GM21737 (cell line): ENCODE data around the gene POLE2.
"Not testable (repeated sequence)": the region's sequence is repeated elsewhere in the genome, so short reads cannot be mapped to it uniquely, and the experiment has no call there.

Source experiments
- ATAC-seq: cut with Tn5 transposase; IDR thresholded peaks from one replicate; pipeline ENCODE4 v1.9.1; 2021; ENCODE audit warnings: mild to moderate bottlenecking, moderate library complexity; ENCODE audit not compliant: unreplicated experiment

The POLE2 gene

DNA sequence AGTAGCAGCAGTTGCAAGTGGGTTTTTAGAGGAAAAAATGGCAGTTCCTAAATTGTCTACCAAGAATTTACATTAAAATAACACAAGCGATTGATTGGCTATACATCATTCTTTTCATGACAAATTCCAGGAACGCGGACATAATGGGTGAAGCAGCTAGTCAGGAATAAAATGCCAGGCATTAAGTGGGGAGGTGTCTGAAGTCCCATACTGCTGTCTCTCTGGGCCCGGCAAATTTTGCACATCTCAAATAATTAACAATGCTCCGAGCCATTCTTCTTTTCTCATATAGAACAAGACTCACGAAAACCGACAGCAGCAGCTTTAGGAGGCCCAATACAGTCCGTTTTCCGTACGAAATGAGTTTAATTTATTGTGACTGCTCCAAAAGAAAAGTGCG, 68.3 kb downstream of the POLE2 start:
- ATAC-seq = no peak

- not testable (repeated sequence) for ATAC-seq
These were observed 68.7 kb downstream of the POLE2 start for GRCh38 chr14:49619273-49619672.

GRCh38 chr14:49617852-49618519, 70.0 kb downstream of the POLE2 start:
- no peak for ATAC-seq

DNA sequence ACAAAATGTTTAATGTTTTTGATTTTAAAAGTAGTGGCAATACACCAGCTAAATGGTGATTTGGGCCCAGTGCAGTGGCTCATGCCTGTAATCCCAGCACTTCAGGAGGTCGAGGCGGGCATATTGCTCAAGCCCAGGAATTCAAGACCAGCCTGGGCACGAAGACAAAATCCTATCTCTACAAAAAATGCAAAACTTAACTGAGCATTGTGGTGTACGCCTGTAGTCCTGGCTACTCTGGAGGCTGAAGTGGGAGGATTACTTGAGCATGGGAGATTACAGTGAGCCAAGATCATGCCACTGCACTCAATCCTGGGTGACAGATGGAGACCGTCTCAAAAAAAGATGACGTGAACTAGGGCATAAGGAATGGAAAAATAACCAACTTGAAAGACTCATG, 72.2 kb downstream of the POLE2 start:
- ATAC-seq = no peak

- ATAC-seq = no peak
These were observed 73.8 kb downstream of the POLE2 start for GRCh38 chr14:49614196-49614595.

DNA sequence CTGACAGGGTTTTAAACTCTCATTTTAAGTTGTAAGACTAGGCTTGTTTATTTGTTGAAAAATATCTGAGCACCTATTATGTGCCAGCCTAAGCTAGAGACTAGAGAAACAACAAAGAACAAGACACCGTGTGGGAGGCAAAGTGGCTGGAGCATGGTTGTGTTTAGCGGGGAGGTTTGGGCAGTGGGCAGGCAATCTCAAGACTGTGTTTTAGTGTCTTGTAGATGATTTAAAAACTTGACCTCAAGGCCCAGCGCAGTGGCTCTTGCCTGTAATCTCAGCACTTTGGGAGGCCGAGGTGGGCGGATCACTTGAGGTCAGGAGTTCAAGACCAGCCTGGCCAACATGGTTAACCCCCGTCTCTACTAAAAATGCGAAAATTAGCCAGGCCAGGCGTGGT, 75.3 kb downstream of the POLE2 start:
- ATAC-seq = no peak

DNA sequence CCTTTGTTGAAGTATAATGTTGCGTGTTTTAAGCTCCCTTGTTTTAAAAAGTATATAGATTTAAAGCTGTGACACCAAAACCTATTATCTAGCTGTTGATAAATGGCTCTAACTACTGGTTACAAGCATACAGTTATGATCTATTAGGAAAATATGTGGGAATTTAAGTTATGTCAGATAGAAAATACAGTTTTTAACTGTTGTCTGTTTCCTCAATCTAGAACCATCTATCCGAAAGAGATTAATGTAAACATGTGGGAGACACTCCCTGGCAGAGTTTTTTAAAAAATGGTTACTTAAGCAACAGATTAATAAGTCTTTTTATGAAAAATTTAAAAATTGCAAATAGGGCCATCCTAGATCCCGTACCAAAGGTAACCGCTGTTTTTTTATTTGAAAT, 75.8 kb downstream of the POLE2 start:
- no peak for ATAC-seq

DNA sequence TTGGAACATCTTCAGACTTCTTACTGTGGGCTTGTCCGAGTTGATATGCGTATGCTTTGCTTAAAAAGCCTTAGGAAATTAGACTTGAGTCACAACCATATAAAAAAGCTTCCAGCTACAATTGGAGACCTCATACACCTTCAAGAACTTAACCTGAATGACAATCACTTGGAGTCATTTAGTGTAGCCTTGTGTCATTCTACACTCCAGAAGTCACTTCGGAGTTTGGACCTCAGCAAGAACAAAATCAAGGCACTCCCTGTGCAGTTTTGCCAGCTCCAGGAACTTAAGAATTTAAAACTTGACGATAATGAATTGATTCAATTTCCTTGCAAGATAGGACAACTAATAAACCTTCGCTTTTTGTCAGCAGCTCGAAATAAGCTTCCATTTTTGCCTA, 80.4 kb downstream of the POLE2 start:
- ATAC-seq = no peak

- ATAC-seq = peak; percentile 48
These were observed 89.3 kb downstream of the POLE2 start, which contains the start of gene LRR1 for GRCh38 chr14:49598485-49599300. Gene LRR1 (plus strand): TSS chr14:49598940. CDS start chr14:49599021, 81 bp downstream.

GRCh38 chr14:49598189-49598484, 89.9 kb downstream of the POLE2 start:
- no peak for ATAC-seq

- ATAC-seq = no peak
These were observed 93.5 kb downstream of the POLE2 start for GRCh38 chr14:49594347-49595091.
